ENCODE data around the gene WAPL. TPM values are rescaled to one million over a fixed set of nuclear protein-coding genes. Genes with fewer than 3 reads are reported as not detected.

The WAPL gene
- total RNA-seq, 1 donor from 2014 or later = 43.2 TPM

- peaks cover 15% of the 10 kb centered on the region for H3K4me1 ChIP-seq (ENCODE audit: insufficient read depth, low read length)
- no peaks in the 10 kb centered on the region for H3K27me3 ChIP-seq (ENCODE audit: insufficient read depth, low read length)
- peak overlapping the region; percentile 76 for H3K4me3 ChIP-seq (ENCODE audit: insufficient read depth, low read depth, low read length)
- H2AFZ ChIP-seq (ENCODE audit: low read depth, low read length) = peak overlapping the region; percentile 26
- peak overlapping the region; percentile 85 for H3K27ac ChIP-seq (ENCODE audit: low read depth, low read length)
- H3K36me3 Mint-ChIP-seq (ENCODE audit: low read depth, unreplicated experiment) = peaks cover 8% of the 10 kb centered on the region
- peaks cover 10% of the 10 kb centered on the region for H3K36me3 ChIP-seq (ENCODE audit: insufficient read depth, low read length)
- H3K4me1 Mint-ChIP-seq (ENCODE audit: low read depth, unreplicated experiment) = peaks cover 25% of the 10 kb centered on the region
- peak overlapping the region; percentile 97 for H3K9ac ChIP-seq (ENCODE audit: low read length)
- no peak for FAIRE-seq
- peak overlapping the region; percentile 87 for H3K27ac Mint-ChIP-seq (ENCODE audit: unreplicated experiment)
- no peaks in the 10 kb centered on the region for H3K9me3 ChIP-seq (ENCODE audit: insufficient read depth, low read depth, low read length)
- TF ChIP-seq EZH2 (IDR thresholded peaks at IDR 0.05; ENCODE audit: insufficient read depth, low read length) (no peak), CTCF (IDR thresholded peaks at IDR 0.05; ENCODE audit: insufficient read depth, low read depth, low read length) (no peak)
- no peaks in the 10 kb centered on the region for H3K27me3 Mint-ChIP-seq (ENCODE audit: low read depth, unreplicated experiment)
- H3K9me3 Mint-ChIP-seq (ENCODE audit: unreplicated experiment) = no peaks in the 10 kb centered on the region
- peak overlapping the region; percentile 99 for H3K4me3 Mint-ChIP-seq (ENCODE audit: unreplicated experiment)
- H3K79me2 ChIP-seq (ENCODE audit: insufficient read depth, low read length) = peaks cover 89% of the 10 kb centered on the region
- H3K4me2 ChIP-seq (ENCODE audit: low read length) = peak overlapping the region; percentile 100
- DNase-seq (ENCODE audit: low read depth) = peak; percentile 41
- peaks cover 36% of the 10 kb centered on the region for H4K20me1 ChIP-seq (ENCODE audit: insufficient read depth, low read length)
Observed at GRCh38 chr10:86520871-86521677, 518 bp downstream of the WAPL start.

DNA sequence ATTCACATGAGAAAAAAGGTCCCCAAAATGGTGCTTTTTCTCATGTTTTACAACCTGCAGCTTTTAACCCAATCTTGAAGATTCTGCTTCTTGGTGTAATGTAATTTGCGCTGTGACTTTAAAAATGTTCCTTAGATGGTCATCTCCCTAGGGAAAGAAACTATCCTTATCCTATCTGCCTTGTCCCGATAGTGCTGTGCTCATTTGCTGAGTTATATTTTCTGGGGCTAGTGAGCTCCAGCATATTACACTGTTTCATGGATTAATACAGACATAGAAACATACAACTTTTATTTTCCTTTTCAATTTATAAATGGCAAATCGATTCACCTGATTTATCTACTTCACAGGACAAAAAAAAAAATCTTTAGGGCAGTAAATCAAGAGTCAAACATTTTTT, 2.8 kb downstream of the WAPL start:
- Mint-ChIP-seq H3K36me3 (ENCODE audit: low read depth, unreplicated experiment) (peaks cover 15% of the 10 kb centered on the region), H3K4me3 (ENCODE audit: unreplicated experiment) (peak overlapping the region; percentile 99), H3K27ac (ENCODE audit: unreplicated experiment) (no peak overlapping the region), H3K4me1 (ENCODE audit: low read depth, unreplicated experiment) (peaks cover 25% of the 10 kb centered on the region), H3K9me3 (ENCODE audit: unreplicated experiment) (no peaks in the 10 kb centered on the region), H3K27me3 (ENCODE audit: low read depth, unreplicated experiment) (no peaks in the 10 kb centered on the region)
- peaks cover 19% of the 10 kb centered on the region for H3K36me3 ChIP-seq (ENCODE audit: insufficient read depth, low read length)
- H3K27ac ChIP-seq (ENCODE audit: low read depth, low read length) = no peak overlapping the region
- H2AFZ ChIP-seq (ENCODE audit: low read depth, low read length) = no peak overlapping the region
- no peak for DNase-seq (ENCODE audit: low read depth)
- H3K9me3 ChIP-seq (ENCODE audit: insufficient read depth, low read depth, low read length) = no peaks in the 10 kb centered on the region
- FAIRE-seq = no peak
- peaks cover 15% of the 10 kb centered on the region for H3K4me1 ChIP-seq (ENCODE audit: insufficient read depth, low read length)
- H3K79me2 ChIP-seq (ENCODE audit: insufficient read depth, low read length) = peaks cover 97% of the 10 kb centered on the region
- peaks cover 56% of the 10 kb centered on the region for H4K20me1 ChIP-seq (ENCODE audit: insufficient read depth, low read length)
- H3K27me3 ChIP-seq (ENCODE audit: insufficient read depth, low read length) = no peaks in the 10 kb centered on the region
- no peak for TF ChIP-seq CTCF (IDR thresholded peaks at IDR 0.05; ENCODE audit: insufficient read depth, low read depth, low read length)
- H3K4me2 ChIP-seq (ENCODE audit: low read length) = peak overlapping the region; percentile 100
- H3K9ac ChIP-seq (ENCODE audit: low read length) = no peak overlapping the region
- no peak overlapping the region for H3K4me3 ChIP-seq (ENCODE audit: insufficient read depth, low read depth, low read length)

DNA sequence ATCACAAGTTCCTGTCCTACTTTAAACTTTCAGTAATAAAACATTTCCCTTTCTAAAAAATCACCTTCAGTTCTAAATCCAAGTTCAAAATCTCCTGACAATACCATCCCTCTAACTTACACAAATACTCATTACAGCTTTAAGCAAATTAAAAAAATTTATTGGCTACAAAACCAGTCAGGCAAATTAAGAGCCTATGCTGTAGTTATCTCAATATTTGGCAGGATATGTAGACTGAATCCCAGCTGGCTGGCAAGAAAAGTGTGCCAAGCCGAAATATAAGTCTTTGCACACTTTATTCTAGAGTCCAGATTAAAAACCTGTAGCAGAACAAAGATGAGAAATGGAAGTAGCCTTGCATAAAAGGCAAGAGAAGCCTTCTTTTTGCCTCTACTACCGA, 9.5 kb downstream of the WAPL start:
- FAIRE-seq (no peak), DNase-seq (ENCODE audit: low read depth) (no peak)
- no peak overlapping the region for H3K4me3 ChIP-seq (ENCODE audit: insufficient read depth, low read depth, low read length)
- no peaks in the 10 kb centered on the region for H3K9me3 Mint-ChIP-seq (ENCODE audit: unreplicated experiment)
- H3K4me1 Mint-ChIP-seq (ENCODE audit: low read depth, unreplicated experiment) = peaks cover 10% of the 10 kb centered on the region
- H3K4me2 ChIP-seq (ENCODE audit: low read length) = no peak overlapping the region
- no peak overlapping the region for H3K9ac ChIP-seq (ENCODE audit: low read length)
- H3K27ac Mint-ChIP-seq (ENCODE audit: unreplicated experiment) = no peak overlapping the region
- H3K9me3 ChIP-seq (ENCODE audit: insufficient read depth, low read depth, low read length) = no peaks in the 10 kb centered on the region
- H3K4me3 Mint-ChIP-seq (ENCODE audit: unreplicated experiment) = no peak overlapping the region
- no peak overlapping the region for H3K27ac ChIP-seq (ENCODE audit: low read depth, low read length)
- H3K27me3 ChIP-seq (ENCODE audit: insufficient read depth, low read length) = no peaks in the 10 kb centered on the region
- peaks cover 13% of the 10 kb centered on the region for H3K36me3 ChIP-seq (ENCODE audit: insufficient read depth, low read length)
- no peak for TF ChIP-seq EZH2 (IDR thresholded peaks at IDR 0.05; ENCODE audit: insufficient read depth, low read length)
- peaks cover 17% of the 10 kb centered on the region for H3K36me3 Mint-ChIP-seq (ENCODE audit: low read depth, unreplicated experiment)
- no peak overlapping the region for H2AFZ ChIP-seq (ENCODE audit: low read depth, low read length)
- peaks cover 80% of the 10 kb centered on the region for H4K20me1 ChIP-seq (ENCODE audit: insufficient read depth, low read length)
- peaks cover 97% of the 10 kb centered on the region for H3K79me2 ChIP-seq (ENCODE audit: insufficient read depth, low read length)
- peaks cover 4% of the 10 kb centered on the region for H3K4me1 ChIP-seq (ENCODE audit: insufficient read depth, low read length)
- no peaks in the 10 kb centered on the region for H3K27me3 Mint-ChIP-seq (ENCODE audit: low read depth, unreplicated experiment)
